ENCODE results near the gene ILKAP.
A peak's percentile ranks its signal among the peaks of the same experiment; 100 is the strongest.

Gene ILKAP

GRCh38 chr2:238133499-238134392 lies 69.7 kb downstream of the ILKAP start:
- DNase-seq: no peak

DNA sequence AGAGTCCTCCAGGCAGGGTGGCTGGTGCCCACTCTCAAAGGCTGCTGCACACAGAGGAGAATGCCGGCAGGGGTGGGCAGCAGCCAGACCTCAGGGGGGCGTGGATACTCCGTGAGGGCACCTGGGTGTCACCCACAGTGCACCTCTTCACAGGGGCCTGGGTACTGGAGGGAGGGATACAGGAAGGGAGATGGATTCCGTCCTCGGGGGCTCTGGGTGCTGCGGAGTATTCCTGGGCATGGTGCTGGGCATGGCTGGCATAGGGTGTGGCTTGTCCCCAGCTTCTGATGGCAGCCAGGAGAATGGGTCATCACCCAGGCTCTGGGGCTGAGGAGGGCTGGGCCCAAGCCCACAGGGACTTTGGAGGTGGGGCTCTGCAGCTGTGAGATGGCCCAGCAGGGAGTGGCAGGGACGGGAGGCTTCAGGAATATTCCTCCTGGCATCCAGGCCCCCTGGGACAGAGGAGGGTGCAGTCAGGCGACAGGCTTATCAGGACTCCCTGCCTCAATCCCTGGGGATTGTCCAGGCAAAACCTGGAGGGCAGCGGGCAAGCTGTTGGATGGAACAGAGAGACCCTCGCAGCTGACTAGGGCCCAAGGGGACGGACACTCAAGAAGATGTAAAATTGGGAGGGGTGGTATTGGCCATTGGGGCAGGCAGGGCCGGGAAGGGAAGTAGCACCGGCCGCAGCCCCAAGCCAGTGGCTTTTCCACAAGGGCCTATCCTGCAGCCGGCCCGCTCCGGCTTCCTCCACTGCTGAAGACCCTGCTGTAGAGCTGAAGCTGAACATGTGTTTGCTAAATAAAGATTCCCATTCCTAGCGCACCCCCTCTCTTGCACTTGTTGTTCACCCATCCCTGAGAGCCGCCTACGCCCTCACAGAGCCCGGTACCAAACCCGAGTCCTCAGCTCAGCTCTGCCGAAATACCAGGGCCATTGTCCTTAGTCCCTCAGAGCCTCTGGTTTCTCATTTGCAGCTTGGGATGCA lies 70.7 kb downstream of the ILKAP start:
- no peak for DNase-seq

DNA sequence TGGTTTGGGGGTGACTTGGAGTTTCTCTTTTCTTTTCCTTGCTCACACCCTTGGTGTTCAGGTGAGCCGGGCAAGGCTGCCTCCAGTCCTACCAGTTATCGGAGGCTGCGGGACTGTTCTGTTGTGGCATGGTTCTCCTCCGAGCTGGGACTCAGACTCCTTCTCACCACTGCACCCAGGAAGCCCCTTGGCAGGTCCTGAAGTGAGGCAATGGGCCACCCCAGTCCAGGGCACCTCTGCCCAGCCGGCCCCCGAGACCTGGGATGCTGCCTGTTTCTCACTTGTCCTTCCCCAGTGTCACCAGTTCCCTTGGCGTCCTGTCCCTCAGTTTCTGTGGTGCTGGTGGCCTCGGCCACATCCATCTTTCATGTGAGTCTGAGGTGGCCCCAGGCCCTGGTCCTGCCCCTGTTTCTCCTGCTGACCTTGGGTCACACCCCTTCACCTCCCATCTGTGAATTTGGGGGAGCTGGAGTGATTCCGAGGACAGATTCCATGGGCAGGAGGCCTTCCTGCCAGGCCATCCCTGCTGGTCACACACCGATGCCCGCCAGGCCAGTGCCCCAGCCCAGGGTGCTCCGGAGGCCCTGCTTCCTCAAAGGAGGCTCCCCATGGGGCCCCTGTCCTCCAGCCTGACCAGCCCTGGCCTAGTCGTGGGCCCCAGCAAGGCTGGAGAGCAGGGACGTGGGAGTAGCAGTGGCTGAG lies 71.6 kb downstream of the ILKAP start:
- DNase-seq: no peak

DNA sequence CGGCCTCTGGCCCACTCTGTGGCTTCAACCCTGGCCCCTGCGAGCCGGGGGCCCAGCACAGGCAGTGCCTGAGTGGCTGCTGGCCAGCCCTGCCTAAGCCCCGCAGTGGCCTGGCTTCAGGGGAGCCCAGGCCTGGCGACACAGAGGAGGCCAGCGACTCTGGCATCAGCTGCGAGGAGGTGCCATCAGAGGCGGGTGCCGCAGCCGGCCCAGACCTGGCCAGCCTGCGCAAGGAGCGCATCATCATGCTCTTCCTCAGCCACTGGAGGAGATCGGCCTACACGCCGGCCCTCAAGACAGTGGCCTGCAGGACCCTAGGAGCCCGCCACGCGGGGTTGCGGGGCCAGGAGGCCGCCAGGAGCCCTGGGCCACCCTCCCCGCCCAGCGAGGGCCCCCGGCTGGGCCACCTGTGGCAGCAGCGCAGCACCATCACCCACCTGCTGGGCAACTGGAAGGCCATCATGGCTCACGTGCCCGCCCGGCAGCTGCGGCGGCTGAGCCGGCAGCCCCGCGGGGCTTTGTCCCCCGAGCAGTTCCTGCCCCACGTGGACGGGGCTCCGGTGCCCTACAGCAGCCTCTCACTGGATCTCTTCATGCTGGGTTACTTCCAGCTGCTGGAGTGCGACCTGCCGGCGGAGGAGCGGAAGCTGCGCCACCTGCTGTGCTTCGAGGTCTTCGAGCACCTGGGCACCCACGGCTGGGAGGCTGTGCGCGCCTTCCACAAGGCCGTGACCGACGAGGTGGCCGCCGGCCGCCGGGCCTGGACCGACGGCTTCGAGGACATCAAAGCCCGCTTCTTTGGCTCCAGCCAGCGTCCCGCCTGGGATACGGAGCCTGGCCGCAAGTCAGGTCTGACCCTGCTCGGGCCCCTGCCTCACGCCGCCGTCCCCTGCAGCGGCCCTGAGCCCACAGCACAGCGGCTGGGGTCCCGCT lies 72.5 kb downstream of the ILKAP start:
- no peak for DNase-seq

DNA sequence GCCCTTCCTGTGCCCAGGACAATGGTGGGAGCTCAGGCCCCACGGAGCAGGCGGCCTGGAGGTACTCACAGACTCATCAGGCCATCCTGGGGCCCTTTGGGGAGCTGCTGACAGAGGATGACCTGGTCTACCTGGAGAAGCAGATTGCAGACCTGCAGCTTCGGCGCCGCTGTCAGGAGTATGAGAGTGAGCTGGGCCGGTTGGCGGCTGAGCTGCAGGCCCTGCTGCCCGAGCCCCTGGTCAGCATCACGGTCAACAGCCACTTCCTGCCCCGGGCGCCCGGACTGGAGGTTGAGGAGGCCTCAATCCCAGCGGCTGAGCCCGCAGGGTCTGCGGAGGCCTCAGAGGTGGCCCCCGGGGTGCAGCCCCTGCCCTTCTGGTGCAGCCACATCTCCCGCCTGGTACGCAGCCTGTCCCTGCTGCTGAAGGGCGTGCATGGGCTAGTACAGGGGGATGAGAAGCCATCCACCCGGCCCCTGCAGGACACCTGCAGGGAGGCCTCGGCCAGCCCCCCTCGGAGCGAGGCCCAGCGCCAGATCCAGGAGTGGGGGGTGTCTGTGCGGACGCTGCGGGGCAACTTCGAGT lies 73.3 kb downstream of the ILKAP start:
- DNase-seq: no peak

- no peak for DNase-seq
These were observed 74.1 kb downstream of the ILKAP start for GRCh38 chr2:238129166-238130010.

GRCh38 chr2:238128534-238129001 lies 74.9 kb downstream of the ILKAP start:
- DNase-seq: no peak

DNA sequence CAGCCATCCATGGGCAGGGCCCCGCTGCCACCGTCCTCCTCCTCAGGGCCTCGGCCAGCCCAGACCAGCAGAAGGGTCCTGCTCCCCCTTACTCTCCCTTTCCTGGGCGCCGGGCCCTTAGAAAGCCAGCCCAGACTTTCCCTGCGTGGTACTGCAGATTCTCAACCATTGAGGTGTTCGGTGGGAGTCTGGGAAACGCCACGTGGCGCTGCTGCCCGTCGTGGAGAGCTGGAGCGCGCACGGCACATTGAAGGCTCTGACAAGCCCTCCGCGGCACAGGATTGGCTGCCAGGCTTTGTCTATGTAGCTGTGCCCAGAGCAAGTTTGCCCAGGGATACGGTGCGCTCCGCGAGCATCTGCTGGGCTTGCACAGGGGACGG lies 75.4 kb downstream of the ILKAP start:
- DNase-seq: no peak

DNA sequence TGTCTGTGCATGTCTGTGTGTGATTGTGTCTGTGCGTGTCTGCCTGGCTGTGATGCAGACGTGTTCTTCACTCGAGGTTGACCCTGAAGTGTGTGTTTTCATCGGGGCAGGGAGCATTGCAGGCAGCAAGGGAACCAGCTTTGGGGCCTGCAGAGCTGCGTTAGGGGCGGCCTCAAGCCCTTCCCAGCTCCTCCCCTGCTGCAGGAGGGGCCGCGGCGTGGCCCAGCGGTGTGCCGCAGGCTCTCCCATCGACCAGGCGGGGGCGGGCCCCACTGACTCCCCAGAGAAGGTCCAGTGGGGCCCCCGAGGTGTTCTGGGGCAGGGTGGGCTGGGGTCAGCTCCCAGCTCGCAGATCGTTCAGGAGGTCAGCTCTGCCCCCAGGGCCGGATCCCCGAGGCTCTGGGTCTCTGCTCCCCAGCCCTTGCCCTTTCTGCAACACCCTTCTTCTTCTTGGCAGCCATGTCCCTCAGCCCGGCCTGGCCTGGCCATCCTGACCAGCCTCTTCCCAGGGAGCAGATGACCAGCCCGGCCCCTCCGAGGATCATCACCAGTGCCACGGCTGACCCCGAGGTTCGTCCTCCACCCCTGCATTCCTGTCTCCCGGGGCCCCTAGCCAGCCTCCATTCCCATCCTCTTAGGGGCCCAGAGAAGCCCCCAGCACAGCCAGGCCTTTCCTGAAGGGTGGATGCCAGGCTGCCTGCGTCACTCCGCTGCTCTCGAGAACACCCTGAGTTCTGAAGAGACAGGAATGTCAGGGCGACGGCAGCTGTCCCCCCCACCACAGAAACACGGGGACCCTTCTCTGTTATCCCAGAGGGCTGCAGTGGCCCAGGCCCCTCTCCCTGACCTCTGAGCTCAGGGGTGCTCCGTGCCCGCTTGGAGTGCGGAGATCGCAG lies 76.1 kb downstream of the ILKAP start:
- DNase-seq: peak in 1 of 2 experiments; percentile 11

- DNase-seq: no peak
These were observed 76.7 kb downstream of the ILKAP start for GRCh38 chr2:238126775-238127164.

DNA sequence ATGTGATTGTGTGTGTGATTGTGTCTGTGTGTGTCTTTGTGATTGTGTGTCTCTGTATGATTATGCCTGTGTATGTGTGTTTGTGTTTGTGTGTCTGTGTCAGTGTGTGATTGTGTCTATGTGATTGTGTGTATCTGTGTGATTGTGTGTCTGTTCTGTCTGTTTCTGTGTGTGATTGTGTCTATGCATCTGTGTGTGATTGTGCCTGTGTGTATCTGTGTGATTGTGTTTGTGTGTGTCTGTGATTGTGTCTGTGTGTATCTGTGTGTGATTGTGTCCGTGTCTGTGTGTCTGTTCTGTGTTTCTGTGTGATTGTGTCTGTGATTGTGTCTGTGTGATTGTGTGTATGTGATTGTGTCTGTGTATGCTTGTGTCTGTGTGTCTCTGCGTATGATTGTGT lies 77.2 kb downstream of the ILKAP start:
- DNase-seq: no peak

DNA sequence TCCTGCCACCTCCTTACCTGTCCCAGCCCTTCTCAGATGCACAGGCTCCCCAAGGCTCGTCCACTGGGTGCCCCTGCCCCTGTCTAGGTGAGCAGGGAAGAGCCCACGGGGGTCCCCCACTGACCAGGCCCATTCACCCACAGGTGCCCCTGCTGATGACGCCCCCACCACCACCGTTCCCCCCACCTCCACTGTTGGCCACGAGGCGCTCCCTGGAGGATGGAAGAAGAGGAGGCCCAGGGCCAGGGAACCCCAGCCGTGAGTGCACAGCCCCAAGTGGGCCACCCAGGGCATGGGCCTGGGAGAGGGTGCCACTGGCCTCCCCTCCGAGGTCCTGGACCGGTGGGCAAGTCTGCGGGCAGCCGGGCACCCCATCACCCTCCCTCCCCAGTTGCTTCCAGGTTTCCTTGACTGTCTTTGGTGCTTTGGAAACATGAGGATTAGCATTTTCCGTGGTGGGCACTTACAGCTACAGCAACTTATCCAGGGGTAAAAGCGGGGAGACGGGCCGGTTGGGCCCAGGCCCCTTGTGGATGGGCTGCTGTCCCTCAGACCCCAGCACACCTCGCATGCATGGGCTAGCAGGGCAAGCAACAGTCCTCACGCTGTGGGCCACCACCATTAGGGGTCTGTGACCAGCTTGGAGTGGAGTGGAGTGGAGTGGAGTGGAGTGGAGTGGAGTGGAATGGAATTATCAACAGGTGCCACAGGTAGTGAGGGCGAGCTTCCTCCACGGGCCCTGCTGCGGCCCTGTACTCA lies 78.2 kb downstream of the ILKAP start:
- DNase-seq: no peak

DNA sequence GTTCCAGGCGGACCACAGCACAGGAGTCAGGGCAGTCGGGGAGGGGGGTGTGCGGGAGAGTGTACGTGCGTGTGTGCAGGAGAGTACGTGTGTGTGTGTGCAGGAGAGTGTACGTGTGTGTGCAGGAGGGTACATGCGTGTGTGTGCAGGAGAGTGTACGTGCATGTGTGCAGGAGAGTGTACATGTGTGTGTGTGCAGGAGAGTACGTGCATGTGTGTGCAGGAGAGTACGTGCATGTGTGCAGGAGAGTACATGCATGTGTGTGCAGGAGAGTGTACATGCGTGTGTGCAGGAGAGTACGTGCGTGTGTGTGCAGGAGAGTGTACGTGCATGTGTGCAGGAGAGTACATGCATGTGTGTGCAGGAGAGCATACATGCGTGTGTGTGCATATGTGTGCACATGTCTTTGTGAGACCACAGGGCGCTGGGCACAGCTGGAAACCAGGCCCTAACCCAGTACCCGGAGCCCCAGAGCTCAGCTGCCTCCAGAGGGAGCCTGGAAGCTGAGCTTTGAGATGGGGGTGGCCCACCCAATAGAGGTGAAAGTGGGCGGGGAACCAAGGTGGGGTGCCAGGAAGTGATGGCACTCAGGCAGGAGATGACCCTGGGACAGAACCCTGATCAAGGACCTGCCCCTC lies 78.9 kb downstream of the ILKAP start:
- DNase-seq: no peak

- no peak for DNase-seq
These were observed 79.5 kb downstream of the ILKAP start for GRCh38 chr2:238123991-238124470.

DNA sequence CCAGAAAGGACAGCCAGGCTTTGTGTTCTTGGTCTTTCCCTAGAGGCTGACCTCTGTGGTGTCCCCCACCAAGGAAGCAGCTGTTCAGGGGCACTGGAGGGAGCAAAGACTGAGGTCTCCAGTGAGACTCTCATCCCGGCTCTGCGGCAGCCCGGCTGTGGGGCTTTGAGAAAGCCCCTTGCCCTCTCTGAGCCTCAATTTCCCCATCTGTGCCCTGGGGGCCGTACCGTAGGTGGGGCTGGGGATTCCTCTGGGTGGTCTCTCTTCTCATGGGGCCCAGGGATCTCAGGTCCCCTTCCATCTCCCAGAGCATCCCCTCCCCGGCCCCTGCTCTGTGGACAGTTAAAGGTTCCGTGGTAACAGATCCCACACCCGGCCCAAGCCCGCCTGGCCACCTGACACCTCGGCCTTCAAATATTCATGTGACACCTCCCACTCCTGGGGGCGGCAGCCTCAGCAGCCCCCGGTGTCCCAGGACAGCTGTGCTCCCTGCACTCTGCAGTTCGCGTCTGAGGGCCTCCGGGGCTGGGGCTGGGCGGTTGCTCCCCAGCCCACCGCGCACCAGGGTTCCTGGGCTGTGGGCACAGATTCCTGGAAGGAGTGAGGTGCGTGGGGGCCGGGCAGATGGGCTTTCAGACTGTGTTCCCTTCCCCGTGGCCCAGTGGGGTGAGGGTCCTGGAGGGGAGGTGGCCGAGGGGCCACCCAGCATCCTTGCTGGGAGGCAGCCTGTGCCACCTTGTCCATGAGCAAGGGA lies 80.1 kb downstream of the ILKAP start:
- DNase-seq: no peak

GRCh38 chr2:238122287-238123217 lies 80.9 kb downstream of the ILKAP start:
- DNase-seq: no peak

All from activated CD4-positive, alpha-beta T cell treated with anti-CD3 and anti-CD28 coated beads, Interleukin-2, amount 50 U/mL, for 48 hours (primary cell).